Activated CD8-positive, alpha-beta memory T cell treated with anti-CD3 and anti-CD28 coated beads, Interleukin-2, amount 50 U/mL, for 48 hours (primary cell): ENCODE data around the gene TREML4.

Experiments
- DNase-seq: peaks from one replicate; pipeline ENCODE4 v3.0.0-alpha.2; 2020

TREML4 gene

GRCh38 chr6:41255638-41256246 lies 27.6 kb downstream of the TREML4 start:
- no peak for DNase-seq

- DNase-seq = no peak
Measured at GRCh38 chr6:41256383-41256782, 28.2 kb downstream of the TREML4 start.

- no peak for DNase-seq
Measured at GRCh38 chr6:41257369-41258195, 29.4 kb downstream of the TREML4 start.

GRCh38 chr6:41258196-41258493 lies 30.0 kb downstream of the TREML4 start:
- no peak for DNase-seq

GRCh38 chr6:41262401-41262800 lies 34.3 kb downstream of the TREML4 start:
- no peak for DNase-seq

- no peak for DNase-seq
Measured at GRCh38 chr6:41263267-41263666, 35.1 kb downstream of the TREML4 start.

GRCh38 chr6:41266541-41266940 lies 38.4 kb downstream of the TREML4 start:
- no peak for DNase-seq

GRCh38 chr6:41268478-41268877 lies 40.3 kb downstream of the TREML4 start:
- DNase-seq = no peak

- no peak for DNase-seq
Measured at GRCh38 chr6:41269166-41269565, 41.0 kb downstream of the TREML4 start.

- no peak for DNase-seq
Measured at GRCh38 chr6:41269716-41270115, 41.6 kb downstream of the TREML4 start.

GRCh38 chr6:41271901-41272395 lies 43.8 kb downstream of the TREML4 start:
- DNase-seq = no peak

- DNase-seq = no peak
Measured at GRCh38 chr6:41272591-41273240, 44.6 kb downstream of the TREML4 start.

- no peak for DNase-seq
Measured at GRCh38 chr6:41273714-41274113, 45.6 kb downstream of the TREML4 start.

- no peak for DNase-seq
Measured at GRCh38 chr6:41274256-41274655, 46.1 kb downstream of the TREML4 start.

GRCh38 chr6:41275489-41275888 lies 47.3 kb downstream of the TREML4 start:
- no peak for DNase-seq

- DNase-seq = no peak
Measured at GRCh38 chr6:41277605-41278004, 49.5 kb downstream of the TREML4 start.

- peak; percentile 71 for DNase-seq
Measured at GRCh38 chr6:41278699-41279405, 50.7 kb downstream of the TREML4 start.

GRCh38 chr6:41280381-41281057 lies 52.4 kb downstream of the TREML4 start:
- no peak for DNase-seq

- no peak for DNase-seq
Measured at GRCh38 chr6:41283600-41283999, 55.5 kb downstream of the TREML4 start.

- no peak for DNase-seq
Measured at GRCh38 chr6:41284726-41285125, 56.6 kb downstream of the TREML4 start.

GRCh38 chr6:41286544-41287346 lies 58.6 kb downstream of the TREML4 start, which contains the start of gene TREM1:
TSS of gene TREM1 (minus strand) at chr6:41286682. CDS start at chr6:41286655, 27 bp downstream.
- no peak for DNase-seq
